Naive thymus-derived CD4-positive, alpha-beta T cell (primary cell): ENCODE results near the gene TMEM116. TPM values are rescaled to one million over a fixed set of nuclear protein-coding genes. Genes with fewer than 3 reads are reported as not detected.

Experiments
- ATAC-seq: fragments of 150-1000 bp; cut with Tn5 transposase; 2 replicates; pipeline ENCODE4 v1.10.0; 2021; ENCODE audit warnings: mild to moderate bottlenecking, moderate library complexity
- CTCF ChIA-PET: fragments of 350-600 bp; sonication (Branson Sonifier 250); formaldehyde crosslinking; loops from one replicate; lab custom pipeline; 2021; ENCODE audit warnings: antibody characterized with exemption; lab: Charles Lee
- POLR2A ChIA-PET: fragments of 350-600 bp; sonication (Branson Sonifier 250); formaldehyde crosslinking; loops from one replicate; lab custom pipeline; 2021; ENCODE audit warnings: antibody characterized with exemption, inconsistent platforms; lab: Charles Lee
- DNase-seq, 9 donors: peaks; one replicate each; pipeline versions ENCODE4 v3.0.0 to v3.0.0-alpha.2; 2020 to 2022; ENCODE audit warnings: mixed read lengths in 1 of 9
- H3K27ac ChIP-seq: one replicate; pipeline ENCODE4 v1.7.0; 2013; ENCODE audit warnings: mild to moderate bottlenecking, low read depth, low read length, moderate library complexity
- H3K27me3 ChIP-seq, 2 donors: one replicate each; pipeline ENCODE4 v1.7.0; 2013; ENCODE audit warnings: low read length in 2 of 2, mild to moderate bottlenecking in 2 of 2, moderate library complexity in 2 of 2; ENCODE audit not compliant: control insufficient read depth in 2 of 2, insufficient read depth in 2 of 2
- H3K36me3 ChIP-seq, 3 experiments: 1 replicate in 2 of 3; 2 replicates in 1 of 3; pipeline ENCODE4 v1.7.0; 2013; ENCODE audit warnings: low read length in 3 of 3, mild to moderate bottlenecking in 3 of 3, moderate library complexity in 1 of 3; ENCODE audit not compliant: insufficient read depth in 3 of 3, control insufficient read depth in 2 of 3
- H3K4me1 ChIP-seq, 2 donors: one replicate each; pipeline ENCODE4 v1.7.0; 2013; ENCODE audit warnings: low read length in 2 of 2, mild to moderate bottlenecking in 2 of 2, moderate library complexity in 1 of 2; ENCODE audit not compliant: control insufficient read depth in 2 of 2, insufficient read depth in 2 of 2
- H3K4me3 ChIP-seq: 2 replicates; pipeline ENCODE4 v1.7.0; 2013; ENCODE audit warnings: mild to moderate bottlenecking, low read length
- H3K9me3 ChIP-seq, 3 experiments: 1 replicate in 2 of 3; 2 replicates in 1 of 3; pipeline ENCODE4 v1.7.0; 2013; ENCODE audit warnings: low read length in 3 of 3; ENCODE audit not compliant: control insufficient read depth in 2 of 3
- H3K27ac Mint-ChIP-seq, 9 donors: one replicate each; pipeline ENCODE4 v1.8.0; 2020 to 2022; ENCODE audit warnings: mixed read lengths in 9 of 9, mild to moderate bottlenecking in 8 of 9, moderate library complexity in 5 of 9, inconsistent platforms in 2 of 9
- H3K27me3 Mint-ChIP-seq, 5 donors: one replicate each; pipeline ENCODE4 v1.8.0; 2021 to 2022; ENCODE audit warnings: mixed read lengths in 5 of 5, mild to moderate bottlenecking in 1 of 5
- H3K36me3 Mint-ChIP-seq, 5 donors: one replicate each; pipeline ENCODE4 v1.8.0; 2020 to 2022; ENCODE audit warnings: mixed read lengths in 5 of 5, mild to moderate bottlenecking in 3 of 5, inconsistent platforms in 1 of 5
- H3K4me1 Mint-ChIP-seq, 7 donors: one replicate each; pipeline ENCODE4 v1.8.0; 2020 to 2022; ENCODE audit warnings: mixed read lengths in 7 of 7, mild to moderate bottlenecking in 3 of 7, inconsistent platforms in 1 of 7
- H3K4me3 Mint-ChIP-seq, 10 donors: one replicate each; pipeline ENCODE4 v1.8.0; 2020 to 2022; ENCODE audit warnings: mild to moderate bottlenecking in 10 of 10, mixed read lengths in 10 of 10, moderate library complexity in 6 of 10, inconsistent platforms in 2 of 10
- H3K9me3 Mint-ChIP-seq, 11 donors: one replicate each; pipeline ENCODE4 v1.8.0; 2020 to 2022; ENCODE audit warnings: mixed read lengths in 11 of 11, mild to moderate bottlenecking in 4 of 11, inconsistent platforms in 1 of 11, moderate library complexity in 1 of 11
- intact Hi-C, 2 donors: fragments of 100-400 bp; cut with micrococcal nuclease; formaldehyde crosslinking; loops; one replicate each; pipeline ENCODE4 v1.15.1; 2023
- polyA plus RNA-seq, 2 donors: library from polyadenylated mRNA; unstranded; fragments of 300-500 nt; fragmentation: Illumina TruSeq; gene quantifications; one replicate each; pipeline ENCODE4 v1.2.3, GENCODE V29; 2021
- total RNA-seq, 6 experiments: library from RNA in 5 of 6; stranded (reverse) in 5 of 6; gene quantifications; 1 replicate in 5 of 6; 2 replicates in 1 of 6; pipeline ENCODE4 v1.2.3 and lab custom pipeline; 2021 to 2026

TMEM116 gene
- total and polyA plus RNA-seq, 7 experiments from 2014 or later = 8.7 to 29.3 (median 20.1) TPM

- H3K36me3 ChIP-seq = peaks cover 9 to 71% (median 12%) of the 10 kb centered on the region in 3 experiments
- no peak overlapping the region for H3K4me3 Mint-ChIP-seq
- intact Hi-C loops = no loop called here
These were observed 22.3 kb upstream of the TMEM116 start for GRCh38 chr12:112035219-112035785.

DNA sequence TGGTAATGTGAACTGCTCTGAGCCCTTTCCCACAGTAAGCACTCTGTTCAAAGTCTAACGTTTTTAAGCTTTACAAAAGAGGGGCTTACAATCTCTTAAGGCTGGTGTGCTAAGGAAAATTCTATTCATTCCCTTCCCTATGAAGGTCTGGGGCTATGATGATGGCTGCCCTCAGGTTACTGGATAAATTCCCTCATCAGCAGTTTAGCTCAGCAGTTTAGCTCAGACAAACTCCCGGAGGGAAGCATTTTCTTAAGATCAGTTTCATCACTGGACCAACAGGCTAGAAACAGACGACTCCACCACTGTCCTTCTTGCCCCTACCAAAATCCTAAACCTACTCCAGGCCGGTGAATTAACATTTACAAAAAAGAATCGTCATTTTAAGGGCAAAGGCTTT, 19.3 kb upstream of the TMEM116 start:
- Histone ChIP-seq H3K4me3 (no peak overlapping the region), H3K36me3 (peaks cover 0 to 53% (median 14%) of the 10 kb centered on the region in 3 experiments), H3K9me3 (no peaks in the 10 kb centered on the region), H3K4me1 (no peaks in the 10 kb centered on the region), H3K27me3 (no peaks in the 10 kb centered on the region), H3K27ac (no peak overlapping the region)
- ChIA-PET POLR2A (no interaction called here), CTCF (no interaction called here)
- DNase-seq = no peak
- Mint-ChIP-seq H3K4me1 (peaks cover 0 to 26% (median 8%) of the 10 kb centered on the region in 7 donors), H3K36me3 (peaks cover 10 to 39% (median 24%) of the 10 kb centered on the region in 5 donors), H3K4me3 (no peak overlapping the region), H3K27ac (peak overlapping the region in 4 of 9 donors; percentile 41 to 63 (median 52)), H3K27me3 (no peaks in the 10 kb centered on the region), H3K9me3 (no peaks in the 10 kb centered on the region)
- no peak for ATAC-seq
- intact Hi-C loops = no loop called here

More at GRCh38 chr12:112035219-112035785, 22.3 kb upstream of the TMEM116 start:
- H3K27ac ChIP-seq = no peak overlapping the region
- Mint-ChIP-seq H3K4me1 (peaks cover 0 to 7% (median 0%) of the 10 kb centered on the region in 7 donors), H3K27me3 (no peaks in the 10 kb centered on the region), H3K36me3 (peaks cover 20 to 54% (median 23%) of the 10 kb centered on the region in 5 donors), H3K9me3 (no peaks in the 10 kb centered on the region), H3K27ac (peak overlapping the region in 6 of 9 donors; percentile 16 to 75 (median 50))
- no peaks in the 10 kb centered on the region for H3K27me3 ChIP-seq
- DNase-seq (no peak), ATAC-seq (no peak)
- no peaks in the 10 kb centered on the region for H3K9me3 ChIP-seq
- H3K4me1 ChIP-seq = no peaks in the 10 kb centered on the region
- POLR2A ChIA-PET = interaction anchor here (1.1 to 1.8 kb wide), 2 partner anchors 16 to 17 kb away, joined by 3 to 5 read pairs; no protein-coding TSS in a partner anchor
- H3K4me3 ChIP-seq = no peak overlapping the region
- CTCF ChIA-PET = interaction anchor here (0.5 to 0.9 kb wide), 2 partner anchors 21 to 58 kb away, joined by 3 read pairs; no protein-coding TSS in a partner anchor

GRCh38 chr12:112031472-112031871, 18.5 kb upstream of the TMEM116 start:
- Mint-ChIP-seq H3K27ac (peak overlapping the region in 8 of 9 donors; percentile 3 to 70 (median 48)), H3K36me3 (peaks cover 10 to 38% (median 24%) of the 10 kb centered on the region in 5 donors), H3K4me3 (no peak overlapping the region), H3K9me3 (no peaks in the 10 kb centered on the region), H3K27me3 (no peaks in the 10 kb centered on the region), H3K4me1 (peaks cover 0 to 33% (median 10%) of the 10 kb centered on the region in 7 donors)
- Histone ChIP-seq H3K27ac (no peak overlapping the region), H3K4me1 (no peaks in the 10 kb centered on the region), H3K4me3 (no peak overlapping the region), H3K27me3 (no peaks in the 10 kb centered on the region), H3K9me3 (no peaks in the 10 kb centered on the region), H3K36me3 (peaks cover 0 to 47% (median 10%) of the 10 kb centered on the region in 3 experiments)
- ChIA-PET CTCF (no interaction called here), POLR2A (interaction anchor here (1.4 kb wide), 1 partner anchor 17 kb away, joined by 4 read pairs; no protein-coding TSS in a partner anchor)
- intact Hi-C loops = no loop called here
- ATAC-seq = no peak
- no peak for DNase-seq

DNA sequence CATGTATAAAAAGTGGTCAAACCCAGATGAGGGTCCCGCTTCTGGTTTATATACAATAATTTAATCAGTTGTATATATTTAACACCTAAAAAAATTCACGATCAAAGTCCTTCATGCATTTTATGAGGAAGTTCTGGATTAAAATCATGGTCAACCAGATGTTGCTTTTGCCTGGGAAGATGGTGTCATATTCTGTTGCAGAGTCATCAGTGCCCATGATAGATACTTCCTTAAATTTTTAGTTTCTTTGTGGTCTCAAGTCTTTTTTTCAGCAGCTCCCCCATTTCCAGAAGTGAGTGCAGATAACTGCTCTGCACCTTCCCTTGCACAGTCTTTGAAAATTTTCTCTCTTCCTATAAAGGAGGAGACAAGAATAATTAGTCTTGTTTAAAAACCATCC, 16.3 kb upstream of the TMEM116 start:
- Mint-ChIP-seq H3K27me3 (no peaks in the 10 kb centered on the region), H3K4me3 (no peak overlapping the region), H3K4me1 (peaks cover 6 to 50% (median 20%) of the 10 kb centered on the region in 7 donors), H3K27ac (peak overlapping the region in 3 of 9 donors; percentile 17 to 69 (median 68)), H3K9me3 (no peaks in the 10 kb centered on the region), H3K36me3 (peaks cover 10 to 40% (median 26%) of the 10 kb centered on the region in 5 donors)
- DNase-seq (no peak), ATAC-seq (no peak)
- Histone ChIP-seq H3K4me3 (no peak overlapping the region), H3K36me3 (peaks cover 0 to 39% (median 5%) of the 10 kb centered on the region in 3 experiments), H3K27me3 (no peaks in the 10 kb centered on the region), H3K4me1 (peaks cover 0 to 7% of the 10 kb centered on the region in 2 donors), H3K9me3 (no peaks in the 10 kb centered on the region), H3K27ac (no peak overlapping the region)
- intact Hi-C loops = loop anchor here in 1 of 2 donors (5.0 kb wide), 1 partner anchor 82 kb away; no protein-coding TSS in a partner anchor
- CTCF ChIA-PET = interaction anchor here (0.6 kb wide), 1 partner anchor 24 kb away, joined by 8 read pairs; no protein-coding TSS in a partner anchor
- POLR2A ChIA-PET = interaction anchor here (0.5 to 1.4 kb wide), 3 partner anchors 28 to 156 kb away, joined by 3 to 4 read pairs (median 3); no protein-coding TSS in a partner anchor

- no peaks in the 10 kb centered on the region for H3K27me3 ChIP-seq
- DNase-seq (no peak), ATAC-seq (no peak)
- Mint-ChIP-seq H3K4me1 (peaks cover 14 to 56% (median 34%) of the 10 kb centered on the region in 7 donors), H3K36me3 (peaks cover 0 to 36% (median 25%) of the 10 kb centered on the region in 5 donors), H3K9me3 (no peaks in the 10 kb centered on the region), H3K27ac (peak overlapping the region; percentile 51 to 94 (median 72)), H3K4me3 (peak overlapping the region in 1 of 10 donors; percentile 1), H3K27me3 (no peaks in the 10 kb centered on the region)
- intact Hi-C loops = loop anchor here in 1 of 2 donors (1.0 to 5.0 kb wide), 2 partner anchors 12 to 79 kb away; no protein-coding TSS in a partner anchor
- ChIA-PET CTCF (interaction anchor here (0.6 to 1.0 kb wide), 2 partner anchors 11 to 28 kb away, joined by 3 read pairs; no protein-coding TSS in a partner anchor), POLR2A (interaction anchor here (0.6 to 1.0 kb wide), 2 partner anchors 13 to 388 kb away, joined by 4 to 7 read pairs; partner anchors contain the start of genes ERP29 and TMEM116)
- H3K9me3 ChIP-seq = no peaks in the 10 kb centered on the region
- H3K36me3 ChIP-seq = peaks cover 0 to 49% (median 16%) of the 10 kb centered on the region in 3 experiments
- H3K27ac ChIP-seq = peak overlapping the region; percentile 44
- H3K4me1 ChIP-seq = peaks cover 0 to 7% of the 10 kb centered on the region in 2 donors
- H3K4me3 ChIP-seq = no peak overlapping the region
These were observed 12.9 kb upstream of the TMEM116 start for GRCh38 chr12:112025808-112026375.

- DNase-seq (no peak), ATAC-seq (no peak)
- no peak overlapping the region for H3K4me3 ChIP-seq
- Mint-ChIP-seq H3K27me3 (no peaks in the 10 kb centered on the region), H3K36me3 (peaks cover 0 to 28% (median 18%) of the 10 kb centered on the region in 5 donors), H3K4me3 (no peak overlapping the region), H3K9me3 (no peaks in the 10 kb centered on the region), H3K27ac (peak overlapping the region in 1 of 9 donors; percentile 40), H3K4me1 (peaks cover 16 to 65% (median 46%) of the 10 kb centered on the region in 7 donors)
- peaks cover 0 to 51% (median 13%) of the 10 kb centered on the region in 3 experiments for H3K36me3 ChIP-seq
- peaks cover 0 to 14% of the 10 kb centered on the region in 2 donors for H3K4me1 ChIP-seq
- no peaks in the 10 kb centered on the region for H3K9me3 ChIP-seq
- POLR2A ChIA-PET = interaction anchor here (0.7 to 2.9 kb wide), 5 partner anchors 10 to 195 kb away, joined by 3 to 10 read pairs (median 3); partner anchors contain the start of genes ERP29 and TMEM116
- no peaks in the 10 kb centered on the region for H3K27me3 ChIP-seq
- H3K27ac ChIP-seq = no peak overlapping the region
- CTCF ChIA-PET = interaction anchor here (0.7 kb wide), 1 partner anchor 10 kb away, joined by 3 read pairs; no protein-coding TSS in a partner anchor
- intact Hi-C loops = no loop called here
These were observed 10.9 kb upstream of the TMEM116 start for GRCh38 chr12:112023759-112024396.
